Stimulated activated CD4-positive, alpha-beta T cell treated with anti-CD3 and anti-CD28 coated beads, TNF-alpha, amount 100 ng/mL, for 48 hours (primary cell): Measurements from ENCODE around the gene SUPT16H.

ENCODE experiments used
- DNase-seq, 3 donors: peaks; one replicate each; pipeline ENCODE4 v3.0.0-alpha.2; 2020; ENCODE audit warnings: low read depth in 3 of 3

Gene SUPT16H

GRCh38 chr14:21302013-21302835, 81.6 kb downstream of the SUPT16H start:
- DNase-seq, result no peak
